Upper lobe of left lung (tissue), 6 donors: Measurements from ENCODE around the gene SMURF2. TPM values are rescaled to one million over a fixed set of nuclear protein-coding genes. Genes with fewer than 3 reads are reported as not detected.
A peak's percentile ranks its signal among the peaks of the same experiment; 100 is the strongest.

Source experiments
- ATAC-seq, 2 donors: fragments of 200-7000 bp; cut with Tn5 transposase; one replicate each; pipeline ENCODE4 v1.9.1; 2022; ENCODE audit warnings: mild to moderate bottlenecking in 2 of 2, moderate library complexity in 2 of 2; ENCODE audit not compliant: low FRiP score in 2 of 2
- DNase-seq, 2 donors: peaks; one replicate each; pipeline ENCODE4 v3.0.0-alpha.2; 2019 to 2020
- H3K27ac ChIP-seq, 4 donors: fragments of 200-600 bp; sonication (generic); one replicate each; pipeline ENCODE4 v1.5.1; 2016 to 2019
- H3K27me3 ChIP-seq, 4 donors: fragments of 200-600 bp; sonication (generic); one replicate each; pipeline ENCODE4 v1.5.1; 2017 to 2019
- H3K36me3 ChIP-seq, 4 donors: fragments of 200-600 bp; sonication (generic); one replicate each; pipeline ENCODE4 v1.5.1; 2016 to 2019
- H3K4me1 ChIP-seq, 4 donors: fragments of 200-600 bp; sonication (generic); one replicate each; pipeline ENCODE4 v1.5.1; 2018 to 2019
- H3K4me3 ChIP-seq, 4 donors: fragments of 200-600 bp; sonication (generic); one replicate each; pipeline ENCODE4 v1.5.1; 2017 to 2019; ENCODE audit warnings: mild to moderate bottlenecking in 2 of 4, moderate library complexity in 1 of 4
- H3K9me3 ChIP-seq, 4 donors: fragments of 200-600 bp; sonication (generic); one replicate each; pipeline ENCODE4 v1.5.1; 2018 to 2019
- CTCF ChIP-seq, 6 experiments: fragments of 450-650 bp in 4 of 6; fragments of 200-600 bp in 2 of 6; sonication (generic) in 2 of 6; IDR thresholded peaks; one replicate each; pipeline ENCODE4 v1.5.1; 2016 to 2019; ENCODE audit warnings: antibody characterized with exemption in 6 of 6
- EP300 ChIP-seq, 4 donors: sonication (generic); formaldehyde crosslinking; IDR thresholded peaks; one replicate each; pipeline ENCODE4 v1.5.1; 2017; ENCODE audit warnings: antibody characterized with exemption in 4 of 4, control low read depth in 2 of 4
- POLR2A ChIP-seq, 4 donors: fragments of 450-650 bp; IDR thresholded peaks; one replicate each; pipeline ENCODE4 v1.5.1; 2016 to 2017; ENCODE audit warnings: antibody characterized with exemption in 4 of 4, mild to moderate bottlenecking in 2 of 4
- POLR2AphosphoS5 ChIP-seq, 2 donors: sonication (generic); formaldehyde crosslinking; IDR thresholded peaks; one replicate each; pipeline ENCODE4 v1.5.1; 2017; ENCODE audit warnings: antibody characterized with exemption in 2 of 2
- WGBS, 2 donors: methylation state at CpG; one replicate each; pipeline ENCODE4 v1.1.5; 2017 to 2018; 5-methylcytosine and 5-hydroxymethylcytosine counted together
- total RNA-seq, 6 donors: library from RNA; depleted of rRNA in 4 of 6; stranded (reverse); fragments of >200 nt in 4 of 6; gene quantifications; one replicate each; pipeline versions ENCODE4 v1.1.0 to v1.2.1, GENCODE V29; 2016 to 2021
- donor health status: DM: no; HTN: no; CAD: no; lungs with moderate emphysema.
- donor health status: DM: no; HTN: yes; CAD: no; lungs with severe emphysema.

SMURF2 gene
- total RNA-seq, 6 donors from 2014 or later = 24.1 to 58.2 (median 34.9) TPM

GRCh38 chr17:64618848-64619247, 43.3 kb downstream of the SMURF2 start:
- no peak for ATAC-seq
- Histone ChIP-seq H3K4me3 (no peak overlapping the region), H3K4me1 (peaks cover 14 to 40% (median 25%) of the 10 kb centered on the region in 4 donors), H3K36me3 (no peaks in the 10 kb centered on the region), H3K27ac (no peak overlapping the region), H3K27me3 (no peaks in the 10 kb centered on the region), H3K9me3 (no peaks in the 10 kb centered on the region)
- DNase-seq = no peak
- TF ChIP-seq EP300 (IDR thresholded peaks at IDR 0.05) (no peak), POLR2A (IDR thresholded peaks at IDR 0.05) (no peak), CTCF (IDR thresholded peaks at IDR 0.05) (no peak), POLR2AphosphoS5 (IDR thresholded peaks at IDR 0.05) (no peak)
- WGBS, 2 donors = 87 to 90% methylated on average over 4 of the region's 4 CpGs

GRCh38 chr17:64617125-64617780, 44.9 kb downstream of the SMURF2 start:
- TF ChIP-seq CTCF (IDR thresholded peaks at IDR 0.05) (no peak), POLR2AphosphoS5 (IDR thresholded peaks at IDR 0.05) (no peak), POLR2A (IDR thresholded peaks at IDR 0.05) (no peak), EP300 (IDR thresholded peaks at IDR 0.05) (no peak)
- no peak for DNase-seq
- H3K4me1 ChIP-seq = peaks cover 16 to 45% (median 28%) of the 10 kb centered on the region in 4 donors
- H3K4me3 ChIP-seq = no peak overlapping the region
- H3K27me3 ChIP-seq = no peaks in the 10 kb centered on the region
- no peak overlapping the region for H3K27ac ChIP-seq
- ATAC-seq = no peak
- no peaks in the 10 kb centered on the region for H3K36me3 ChIP-seq
- H3K9me3 ChIP-seq = no peaks in the 10 kb centered on the region
- 93 to 95% methylated on average over 5 of the region's 5 CpGs for WGBS, 2 donors

GRCh38 chr17:64615028-64615677, 47.0 kb downstream of the SMURF2 start:
- TF ChIP-seq POLR2AphosphoS5 (IDR thresholded peaks at IDR 0.05) (no peak), POLR2A (IDR thresholded peaks at IDR 0.05) (no peak), EP300 (IDR thresholded peaks at IDR 0.05) (no peak), CTCF (IDR thresholded peaks at IDR 0.05) (no peak)
- no peak for DNase-seq
- Histone ChIP-seq H3K27ac (peak overlapping the region in 1 of 4 donors; percentile 2), H3K27me3 (no peaks in the 10 kb centered on the region), H3K36me3 (no peaks in the 10 kb centered on the region), H3K4me1 (peaks cover 13 to 40% (median 25%) of the 10 kb centered on the region in 4 donors), H3K9me3 (no peaks in the 10 kb centered on the region), H3K4me3 (no peak overlapping the region)
- peak in 1 of 2 donors; percentile 74 for ATAC-seq
- WGBS, 2 donors = 31 to 47% methylated on average over 3 of the region's 3 CpGs

GRCh38 chr17:64614266-64615027, 47.7 kb downstream of the SMURF2 start:
- Histone ChIP-seq H3K27me3 (no peaks in the 10 kb centered on the region), H3K36me3 (no peaks in the 10 kb centered on the region), H3K4me1 (peaks cover 13 to 36% (median 25%) of the 10 kb centered on the region in 4 donors), H3K4me3 (no peak overlapping the region), H3K27ac (peak overlapping the region in 1 of 4 donors; percentile 2), H3K9me3 (no peaks in the 10 kb centered on the region)
- WGBS, 2 donors = 67 to 75% methylated on average over 2 of the region's 2 CpGs
- ATAC-seq (peak in 1 of 2 donors; percentile 42), DNase-seq (no peak)
- TF ChIP-seq POLR2AphosphoS5 (IDR thresholded peaks at IDR 0.05) (no peak), POLR2A (IDR thresholded peaks at IDR 0.05) (no peak), CTCF (IDR thresholded peaks at IDR 0.05) (no peak), EP300 (IDR thresholded peaks at IDR 0.05) (no peak)
